Pulmonary artery endothelial cell (primary cell): Measurements from ENCODE around the gene NAB2. TPM values are rescaled to one million over a fixed set of nuclear protein-coding genes. Genes with fewer than 3 reads are reported as not detected.
"Not testable (repeated sequence)": the region's sequence is repeated elsewhere in the genome, so short reads cannot be mapped to it uniquely, and the experiment has no call there.

Source experiments
- DNase-seq: peaks from one replicate; pipeline ENCODE4 v3.0.0-alpha.2; 2011; ENCODE audit warnings: low read depth, low spot score
- total RNA-seq: library from RNA; depleted of rRNA; stranded (reverse); fragments of >200 nt; gene quantifications from 2 replicates; pipeline ENCODE4 v1.2.3, GENCODE V29; 2014

The NAB2 gene
- 13.6 and 15.4 TPM in 2 replicates for total RNA-seq

GRCh38 chr12:57088354-57089270 is at the start of gene NAB2:
TSS of gene NAB2 (plus strand) at chr12:57089114. CDS start at chr12:57089272, 158 bp downstream.
- no peak for DNase-seq

- no peak for DNase-seq
These were observed 48.7 kb upstream of the NAB2 start for GRCh38 chr12:57040211-57040610.

GRCh38 chr12:57040750-57041149 is 48.2 kb upstream of the NAB2 start:
- no peak for DNase-seq

DNA sequence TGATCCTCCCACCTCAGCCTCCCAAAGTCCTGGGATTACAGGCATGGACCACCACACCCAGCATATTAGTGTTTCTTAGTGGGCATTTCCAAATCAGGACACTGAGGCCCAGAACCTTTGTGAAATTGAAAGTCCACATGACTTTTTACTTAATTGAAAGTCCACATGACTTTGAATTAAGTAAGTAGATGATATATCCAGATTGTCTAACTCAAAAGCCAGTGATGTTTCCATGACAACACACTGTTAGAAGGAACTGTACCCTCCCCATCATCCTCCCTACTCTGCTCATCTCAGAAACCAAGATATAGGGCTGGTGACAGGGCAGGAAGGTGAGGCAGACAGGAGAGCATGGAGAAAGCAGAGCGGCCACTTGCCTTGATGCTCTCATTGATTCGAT is 46.2 kb upstream of the NAB2 start:
- DNase-seq = no peak

DNA sequence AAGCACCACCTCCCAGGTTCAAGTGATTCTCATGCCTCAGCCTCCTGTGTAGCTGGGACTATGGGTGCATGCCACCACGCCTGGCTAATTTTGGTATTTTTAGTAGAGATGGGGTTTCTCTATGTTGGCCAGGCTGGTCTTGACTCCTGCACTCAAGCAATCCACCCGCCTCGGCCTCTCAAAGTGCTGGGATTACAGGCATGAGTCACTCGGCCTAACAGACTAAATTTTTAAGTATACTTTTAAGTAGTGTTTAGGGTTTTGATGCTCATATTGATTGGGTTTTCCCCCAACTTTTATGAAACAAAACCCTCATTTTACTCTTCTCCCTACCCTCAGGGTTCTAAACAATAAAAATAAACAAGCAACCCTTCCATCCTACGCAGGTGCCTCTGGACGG is 44.4 kb upstream of the NAB2 start:
- DNase-seq = no peak

DNA sequence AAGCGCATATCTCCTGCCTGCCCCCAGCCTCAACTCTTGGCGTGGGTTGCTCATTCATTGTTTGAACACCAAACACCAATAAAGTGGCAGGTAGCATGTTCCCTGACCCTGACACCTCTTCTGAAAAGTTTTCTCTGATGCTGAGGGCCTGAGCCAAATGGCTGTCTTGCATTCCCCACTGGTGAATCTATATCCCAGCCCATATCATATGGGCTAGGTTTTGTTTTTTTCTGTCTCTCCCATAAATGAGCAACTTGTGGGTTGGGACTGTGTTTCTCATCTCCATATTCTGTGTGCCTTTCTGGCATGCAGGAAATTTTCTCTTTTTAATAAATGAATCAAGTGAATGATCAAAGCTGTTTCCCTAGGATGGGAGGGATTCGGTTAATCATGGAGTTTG is 44.0 kb upstream of the NAB2 start:
- DNase-seq = no peak

DNA sequence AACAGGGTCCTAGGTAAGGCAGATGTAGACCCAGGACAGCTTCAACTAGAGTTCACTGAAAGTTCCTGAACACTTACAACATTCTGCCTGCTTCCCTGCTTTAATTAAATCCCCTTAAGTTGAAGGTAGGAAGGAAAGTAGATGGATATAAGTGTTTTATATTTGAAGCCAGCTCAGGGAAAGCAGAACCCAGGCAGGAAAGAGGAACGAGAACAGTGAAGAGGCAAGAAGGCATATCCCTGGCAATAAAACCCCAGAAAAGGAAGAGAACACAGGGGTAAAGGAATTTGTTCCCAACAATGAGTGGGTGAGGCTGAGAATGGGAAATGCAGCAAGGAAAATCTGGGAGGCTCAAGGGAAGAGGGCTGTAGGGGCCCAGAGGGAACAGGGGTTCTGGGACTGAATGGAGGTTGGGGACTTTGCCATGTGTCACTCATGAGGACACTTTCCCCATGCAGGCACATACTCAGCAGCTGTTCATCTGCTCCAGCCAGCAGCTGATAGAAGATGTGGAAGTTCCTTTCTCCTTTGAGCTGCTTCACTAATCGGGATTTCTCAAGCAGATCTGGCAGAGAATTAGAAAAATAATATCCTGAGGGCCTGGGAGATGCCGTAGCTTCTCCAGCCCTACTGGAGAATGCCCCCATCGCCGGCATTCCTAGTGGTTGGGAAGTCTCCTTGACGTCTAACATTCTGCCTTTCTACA is 42.7 kb upstream of the NAB2 start:
- no peak for DNase-seq

GRCh38 chr12:57046947-57047890 is 41.7 kb upstream of the NAB2 start:
- DNase-seq = no peak

- DNase-seq = no peak
These were observed 40.9 kb upstream of the NAB2 start for GRCh38 chr12:57047981-57048380.

DNA sequence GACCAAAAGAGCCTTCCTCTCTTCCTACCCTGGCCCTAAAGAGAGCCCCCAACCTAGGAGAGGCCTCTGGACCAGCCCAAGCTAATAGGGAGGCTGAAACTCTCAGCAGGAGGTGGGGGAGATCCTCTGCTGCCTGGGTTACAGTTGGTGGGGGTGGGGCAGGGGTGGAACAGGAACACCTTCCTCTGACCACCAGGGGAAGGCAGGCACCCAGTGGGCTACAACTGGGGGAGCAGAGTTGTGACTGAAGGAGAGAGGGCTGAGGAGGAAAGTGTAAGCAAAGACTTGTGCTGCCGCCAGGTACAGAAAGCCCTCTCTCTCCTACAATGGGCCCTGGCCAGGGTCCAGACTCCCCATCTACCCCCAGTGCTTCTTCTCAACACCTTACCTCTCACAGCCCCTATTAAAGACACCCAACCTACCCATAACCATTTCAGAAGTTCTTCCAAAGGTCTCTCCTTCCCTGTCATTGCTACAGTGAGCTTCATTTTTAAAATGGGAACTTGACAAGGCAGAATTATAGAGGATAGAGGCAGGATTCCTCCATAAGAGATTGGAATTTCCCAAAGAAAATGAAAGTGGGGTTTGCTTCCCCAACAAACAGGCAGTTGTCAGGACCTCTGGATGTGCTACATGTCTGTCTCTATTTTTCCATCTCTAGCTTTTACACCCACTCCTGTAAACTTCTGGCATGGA is 40.3 kb upstream of the NAB2 start:
- no peak for DNase-seq

- no peak for DNase-seq
These were observed 39.8 kb upstream of the NAB2 start for GRCh38 chr12:57049119-57049446.

DNA sequence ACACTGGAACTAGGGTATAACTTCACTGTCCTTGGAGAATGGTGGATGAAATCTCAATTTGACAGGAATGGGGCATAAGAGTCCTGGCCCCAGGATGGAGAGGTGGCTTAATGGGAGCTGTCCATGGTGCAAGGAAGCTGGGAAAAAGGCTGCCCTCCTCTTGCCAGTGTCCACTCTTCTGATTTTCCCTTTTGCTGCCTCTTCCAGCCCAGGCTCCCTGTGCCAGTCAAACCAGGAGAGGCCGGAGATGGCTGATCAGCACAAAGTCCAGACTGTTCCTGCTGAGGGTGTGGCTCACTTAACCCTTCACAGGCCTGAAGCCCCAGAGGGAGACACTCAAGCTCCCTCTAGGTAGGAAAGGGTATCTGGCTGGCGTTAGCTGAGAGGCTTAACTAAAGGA is 39.0 kb upstream of the NAB2 start, which contains the start of gene MYO1A:
Gene MYO1A (minus strand): TSS at position 240 of the 400 bp plus-strand sequence. CDS start 1,806 bp downstream, outside the sequence.
- DNase-seq = no peak

GRCh38 chr12:57051011-57051410 is 37.9 kb upstream of the NAB2 start:
- no peak for DNase-seq

GRCh38 chr12:57053146-57053545 is 35.8 kb upstream of the NAB2 start:
- DNase-seq = not testable (repeated sequence)

DNA sequence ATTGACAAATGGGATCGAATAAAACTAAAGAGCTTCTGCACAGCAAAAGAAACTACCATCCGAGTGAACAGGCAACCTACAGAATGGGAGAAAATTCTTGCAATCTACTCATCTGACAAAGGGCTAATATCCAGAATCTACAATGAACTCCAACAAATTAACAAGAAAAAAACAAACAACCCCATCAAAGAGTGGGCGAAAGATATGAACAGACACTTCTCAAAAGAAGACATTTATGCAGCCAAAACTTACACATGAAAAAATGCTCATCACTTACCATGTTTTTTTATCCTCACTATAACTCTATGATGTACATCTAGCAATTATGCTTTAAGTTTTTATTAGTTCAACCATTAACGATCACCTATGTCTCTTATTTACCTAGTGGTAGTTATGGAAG is 35.0 kb upstream of the NAB2 start:
- DNase-seq = not testable (repeated sequence)

- DNase-seq = no peak
These were observed 33.1 kb upstream of the NAB2 start for GRCh38 chr12:57055824-57056223.

DNA sequence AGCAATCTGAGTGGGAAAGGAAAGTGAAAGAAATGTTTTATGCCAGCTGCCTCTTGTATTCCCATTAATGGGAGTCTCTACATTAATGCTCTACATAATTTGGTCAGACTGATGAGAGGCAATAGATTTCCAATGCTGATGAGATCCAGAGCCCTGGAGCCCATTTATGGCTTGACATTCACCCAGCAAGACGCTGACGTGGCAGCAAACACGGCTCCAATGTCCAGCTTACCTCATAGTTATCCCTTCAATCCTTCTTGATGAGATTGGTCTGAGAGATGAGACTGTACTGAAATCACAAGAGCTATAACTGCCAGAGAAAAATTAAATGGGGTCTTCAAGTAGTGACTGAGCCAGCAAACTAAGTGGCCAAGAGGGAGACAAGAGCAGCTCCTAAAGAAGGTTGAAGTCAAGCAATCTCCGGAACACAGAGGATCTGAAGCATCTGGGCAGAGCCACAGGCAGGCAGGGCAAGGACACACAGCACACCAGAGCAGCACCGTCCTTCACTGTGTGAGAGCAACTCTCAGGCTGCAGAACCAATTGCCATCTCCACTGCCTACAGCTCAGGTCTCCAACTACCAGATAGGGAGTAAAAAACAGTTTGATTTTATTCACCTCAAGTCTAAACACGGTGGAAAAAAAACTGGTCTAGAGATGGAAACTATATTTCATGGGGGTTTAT is 31.7 kb upstream of the NAB2 start:
- DNase-seq = no peak

GRCh38 chr12:57058454-57058853 is 30.5 kb upstream of the NAB2 start:
- no peak for DNase-seq

GRCh38 chr12:57063991-57064685 is 24.8 kb upstream of the NAB2 start:
- no peak for DNase-seq

- DNase-seq = no peak
These were observed 22.7 kb upstream of the NAB2 start for GRCh38 chr12:57066245-57066644.
